Measurements from ENCODE around the gene TBX19.
A peak's percentile ranks its signal among the peaks of the same experiment; 100 is the strongest.

TBX19 gene

GRCh38 chr1:168354335-168355269 lies 73.9 kb downstream of the TBX19 start:
- 0 out of 2 replicates have a peak, but pooled peaks have one; percentile 7 for TF ChIP-seq CTCF (IDR thresholded peaks at IDR 0.05)

DNA sequence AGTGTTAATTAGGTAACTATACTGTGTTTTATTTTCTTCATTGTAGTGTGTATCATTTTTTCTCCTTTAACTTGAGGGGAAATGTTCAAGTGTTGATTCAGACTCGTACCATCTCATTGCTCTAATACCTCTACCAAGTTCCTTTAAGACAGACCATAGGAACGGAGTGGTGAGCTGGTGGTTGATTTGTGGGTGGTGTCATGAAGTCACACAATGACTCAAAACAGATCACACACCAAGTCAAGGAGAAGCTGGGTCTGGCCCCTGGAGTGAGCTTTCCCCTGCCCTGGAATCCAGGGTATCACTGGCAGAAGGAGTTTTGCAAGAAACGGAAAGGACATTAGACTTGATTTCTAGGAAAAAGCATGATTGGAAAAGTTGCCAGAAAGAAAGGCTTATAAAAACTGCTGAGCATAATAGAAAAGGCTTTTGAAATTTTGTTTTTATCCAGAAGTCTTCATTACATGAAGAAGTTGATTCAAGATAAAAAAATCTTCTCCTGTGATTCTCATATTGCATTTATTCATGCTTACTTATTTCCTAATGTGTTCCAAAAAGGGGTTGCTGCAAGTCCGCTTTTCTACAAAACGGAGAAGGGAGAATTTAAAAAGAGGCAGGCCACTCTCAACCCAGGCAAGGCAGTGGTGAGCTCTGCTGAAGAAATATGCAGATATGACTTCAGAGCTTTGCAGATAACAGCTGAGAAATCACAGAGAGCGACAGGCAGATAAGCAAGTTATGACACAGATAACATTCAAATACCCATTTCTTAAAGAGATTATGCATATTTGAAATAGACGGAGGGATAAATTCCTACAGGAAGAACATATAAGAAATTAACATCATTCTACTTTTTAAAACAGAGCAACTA lies 79.7 kb downstream of the TBX19 start:
- H3K27ac ChIP-seq, result no peak overlapping the region

More at GRCh38 chr1:168354335-168355269, 73.9 kb downstream of the TBX19 start:
- peak overlapping the region; percentile 75 for H3K27ac ChIP-seq

DNA sequence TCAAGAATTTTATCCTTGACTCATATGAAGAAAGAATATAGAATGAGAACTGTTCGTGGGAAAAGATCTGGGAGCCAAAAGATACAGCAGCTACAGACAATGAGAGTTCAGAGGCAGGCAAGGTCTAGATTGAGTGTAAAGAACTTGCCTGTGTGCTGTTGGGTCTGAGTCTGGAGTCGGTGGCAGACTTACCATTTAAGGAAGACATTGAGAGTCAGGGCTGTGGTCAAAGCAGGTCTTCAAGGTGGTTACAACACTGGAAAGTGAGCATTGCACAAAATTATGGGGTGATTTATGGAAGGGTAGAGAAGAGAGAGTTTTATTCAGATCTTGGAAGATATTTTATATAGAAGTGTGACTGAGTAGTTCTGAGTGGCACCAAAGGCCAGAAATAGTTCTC lies 80.6 kb downstream of the TBX19 start:
- no peak overlapping the region for H3K27ac ChIP-seq
- no peak for TF ChIP-seq ZFX (IDR thresholded peaks at IDR 0.05; ENCODE audit: borderline replicate concordance)
- TF ChIP-seq CTCF (IDR thresholded peaks at IDR 0.05), result no peak

More for the DNA sequence above, 79.7 kb downstream of the TBX19 start:
- TF ChIP-seq CTCF (IDR thresholded peaks at IDR 0.05) (no peak), ZFX (IDR thresholded peaks at IDR 0.05; ENCODE audit: borderline replicate concordance) (no peak)

DNA sequence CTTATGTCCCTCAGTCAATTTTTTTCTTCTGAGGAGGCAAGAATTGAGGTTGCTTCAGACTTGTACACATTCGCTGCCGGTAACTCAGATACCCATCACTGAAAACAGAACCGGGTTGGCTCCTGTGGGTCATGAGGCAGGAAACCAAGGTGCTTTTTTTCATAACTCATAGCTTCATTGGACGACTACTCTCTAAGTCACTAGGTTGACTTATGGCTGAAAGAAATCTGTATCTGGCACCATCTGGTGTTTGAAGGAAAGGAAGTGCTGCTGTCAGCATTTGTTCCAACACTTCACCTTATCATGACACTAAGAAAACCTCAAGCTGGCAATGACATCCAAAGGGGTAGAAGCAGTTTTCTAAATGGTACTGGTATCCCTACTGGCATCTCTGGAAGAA lies 82.3 kb downstream of the TBX19 start:
- TF ChIP-seq ZFX (IDR thresholded peaks at IDR 0.05; ENCODE audit: borderline replicate concordance) (no peak), CTCF (IDR thresholded peaks at IDR 0.05) (no peak)
- H3K27ac ChIP-seq, result no peak overlapping the region
